ENCODE results near the gene TSNAX.
"Not testable (repeated sequence)": the region's sequence is repeated elsewhere in the genome, so short reads cannot be mapped to it uniquely, and the experiment has no call there.

The TSNAX gene

DNA sequence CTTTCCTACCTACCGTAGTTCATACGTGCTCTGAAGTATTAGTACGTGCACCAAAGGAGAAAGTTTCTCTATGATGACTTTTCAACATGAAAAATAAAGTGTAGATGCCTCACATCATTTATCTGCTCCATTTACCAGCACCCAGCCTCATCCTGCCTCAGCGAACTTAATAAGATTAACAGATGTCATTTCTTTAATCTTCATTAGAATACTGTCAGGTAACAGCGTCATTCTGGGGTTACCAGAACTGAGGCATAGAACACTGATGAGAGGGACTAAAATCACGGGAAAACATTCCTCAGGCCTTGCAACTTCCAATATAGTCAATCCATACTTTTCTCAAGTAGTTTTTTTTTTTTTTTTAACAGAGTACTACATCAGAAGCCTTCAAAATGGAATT lies 54.9 kb downstream of the TSNAX start:
- TF ChIP-seq, protein P1, sequence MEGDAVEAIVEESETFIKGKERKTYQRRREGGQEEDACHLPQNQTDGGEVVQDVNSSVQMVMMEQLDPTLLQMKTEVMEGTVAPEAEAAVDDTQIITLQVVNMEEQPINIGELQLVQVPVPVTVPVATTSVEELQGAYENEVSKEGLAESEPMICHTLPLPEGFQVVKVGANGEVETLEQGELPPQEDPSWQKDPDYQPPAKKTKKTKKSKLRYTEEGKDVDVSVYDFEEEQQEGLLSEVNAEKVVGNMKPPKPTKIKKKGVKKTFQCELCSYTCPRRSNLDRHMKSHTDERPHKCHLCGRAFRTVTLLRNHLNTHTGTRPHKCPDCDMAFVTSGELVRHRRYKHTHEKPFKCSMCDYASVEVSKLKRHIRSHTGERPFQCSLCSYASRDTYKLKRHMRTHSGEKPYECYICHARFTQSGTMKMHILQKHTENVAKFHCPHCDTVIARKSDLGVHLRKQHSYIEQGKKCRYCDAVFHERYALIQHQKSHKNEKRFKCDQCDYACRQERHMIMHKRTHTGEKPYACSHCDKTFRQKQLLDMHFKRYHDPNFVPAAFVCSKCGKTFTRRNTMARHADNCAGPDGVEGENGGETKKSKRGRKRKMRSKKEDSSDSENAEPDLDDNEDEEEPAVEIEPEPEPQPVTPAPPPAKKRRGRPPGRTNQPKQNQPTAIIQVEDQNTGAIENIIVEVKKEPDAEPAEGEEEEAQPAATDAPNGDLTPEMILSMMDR (IDR thresholded peaks at IDR 0.05; ENCODE audit: borderline replicate concordance, control extremely low read depth, extremely low read depth, insufficient read depth, missing control alignments), result no peak
- in situ Hi-C loops (cut with MboI; ENCODE audit: low sequenced_read_pairs, unreplicated experiment), result no loop called here
- DNase-seq (ENCODE audit: low spot score), result no peak

DNA sequence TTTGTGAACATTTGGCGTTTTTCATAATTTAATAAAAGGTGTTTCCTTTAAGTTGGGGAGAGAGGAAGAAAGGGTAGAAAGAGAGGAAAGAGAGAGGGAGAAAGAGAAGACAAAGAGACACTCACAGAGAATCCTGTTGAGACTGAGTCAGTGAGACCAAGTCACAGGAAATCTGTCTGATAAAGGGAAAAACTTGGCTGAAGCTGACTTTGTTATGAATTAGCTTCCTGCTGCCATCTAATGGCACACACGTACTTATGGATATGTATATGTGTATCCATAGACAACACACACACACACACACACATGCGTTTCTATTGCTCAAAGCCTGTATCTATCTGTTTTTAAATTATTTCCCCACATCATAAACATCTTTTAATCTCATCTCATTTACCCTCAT lies 55.6 kb downstream of the TSNAX start:
- in situ Hi-C loops (cut with MboI; ENCODE audit: low sequenced_read_pairs, unreplicated experiment), result no loop called here
- DNase-seq (ENCODE audit: low spot score), result peak; percentile 50
- TF ChIP-seq, protein P1 (IDR thresholded peaks at IDR 0.05; ENCODE audit: borderline replicate concordance, control extremely low read depth, extremely low read depth, insufficient read depth, missing control alignments), result peak; percentile 20

DNA sequence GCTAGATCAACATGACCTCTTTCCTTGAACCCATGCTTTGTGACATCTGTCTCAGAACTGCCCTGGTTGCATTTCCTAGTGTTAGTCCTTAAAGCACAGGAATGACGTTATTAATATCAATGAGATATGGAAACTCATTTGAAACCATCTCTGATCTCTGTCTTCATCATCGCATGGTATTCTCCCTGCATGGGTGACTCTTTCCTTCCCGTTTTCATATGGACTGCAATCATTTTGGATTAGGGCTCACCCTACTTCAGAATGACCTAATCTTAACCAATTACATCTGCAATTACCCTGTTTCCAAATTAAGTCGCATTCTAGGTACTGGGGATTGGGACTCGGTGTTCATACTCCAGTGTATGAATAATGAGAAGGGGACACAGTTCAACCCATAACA lies 56.5 kb downstream of the TSNAX start:
- DNase-seq (ENCODE audit: low spot score), result no peak
- TF ChIP-seq, protein P1 (IDR thresholded peaks at IDR 0.05; ENCODE audit: borderline replicate concordance, control extremely low read depth, extremely low read depth, insufficient read depth, missing control alignments), result no peak
- in situ Hi-C loops (cut with MboI; ENCODE audit: low sequenced_read_pairs, unreplicated experiment), result loop anchor here (5.0 kb wide), 1 partner anchor 228 kb away; no protein-coding TSS in a partner anchor

DNA sequence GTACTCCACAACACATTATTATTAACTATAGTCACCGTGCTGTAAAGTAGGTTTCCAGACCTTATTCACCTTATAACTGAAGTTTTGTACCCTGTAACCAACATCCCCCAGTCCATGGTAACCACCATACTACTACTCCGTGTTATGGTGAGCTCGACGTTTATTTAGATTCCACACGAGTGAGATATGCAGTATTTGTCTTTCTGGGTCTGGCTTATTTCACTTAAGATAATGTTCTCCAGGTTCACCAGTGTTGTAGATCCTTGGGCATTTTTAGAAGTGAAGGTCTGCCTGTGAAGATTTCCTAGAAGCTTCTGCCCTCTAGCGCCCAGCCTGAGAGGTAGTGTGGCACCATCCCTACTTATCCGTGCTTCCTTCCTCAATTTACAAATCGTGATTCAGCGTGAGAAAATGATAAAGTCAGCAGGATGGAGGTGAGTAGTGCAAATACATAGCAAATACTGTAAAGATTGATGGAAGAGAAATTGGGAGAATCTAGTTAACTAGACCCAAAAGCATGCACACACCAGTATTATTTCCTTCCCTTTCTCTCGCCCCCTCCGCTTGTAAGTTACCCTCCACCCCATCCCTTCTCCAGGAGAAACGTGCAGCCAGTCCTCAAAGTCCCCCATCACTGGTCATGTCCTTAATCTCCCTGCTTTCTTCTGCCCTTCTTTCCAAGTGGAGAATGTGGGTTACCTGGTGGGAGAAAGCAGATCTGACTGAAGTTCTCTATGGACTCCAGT lies 62.2 kb downstream of the TSNAX start:
- in situ Hi-C loops (cut with MboI; ENCODE audit: low sequenced_read_pairs, unreplicated experiment), result no loop called here
- DNase-seq (ENCODE audit: low spot score), result peak; percentile 59
- TF ChIP-seq, protein P1 (IDR thresholded peaks at IDR 0.05; ENCODE audit: borderline replicate concordance, control extremely low read depth, extremely low read depth, insufficient read depth, missing control alignments), result peak; percentile 68

DNA sequence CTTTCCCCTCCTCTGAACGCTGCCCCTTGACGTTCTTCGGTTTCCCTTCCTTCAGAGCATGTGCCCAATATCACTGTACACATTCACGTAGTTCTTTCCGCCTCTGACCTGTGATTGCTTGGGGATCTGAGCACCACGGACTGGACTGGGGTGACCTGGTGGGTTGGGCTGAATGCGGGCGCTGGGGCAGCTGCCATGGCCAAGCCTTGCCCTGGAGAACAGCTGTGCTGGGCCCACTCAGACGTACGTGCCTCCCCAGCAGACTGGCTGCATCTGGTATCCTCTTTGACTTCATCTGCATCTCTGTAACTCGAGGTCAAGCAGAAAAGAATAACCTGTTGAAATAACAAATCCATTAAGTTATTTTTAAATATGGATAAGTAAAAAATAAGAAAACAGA lies 63.0 kb downstream of the TSNAX start:
- TF ChIP-seq, protein P1 (IDR thresholded peaks at IDR 0.05; ENCODE audit: borderline replicate concordance, control extremely low read depth, extremely low read depth, insufficient read depth, missing control alignments), result no peak
- in situ Hi-C loops (cut with MboI; ENCODE audit: low sequenced_read_pairs, unreplicated experiment), result no loop called here
- no peak for DNase-seq (ENCODE audit: low spot score)

DNA sequence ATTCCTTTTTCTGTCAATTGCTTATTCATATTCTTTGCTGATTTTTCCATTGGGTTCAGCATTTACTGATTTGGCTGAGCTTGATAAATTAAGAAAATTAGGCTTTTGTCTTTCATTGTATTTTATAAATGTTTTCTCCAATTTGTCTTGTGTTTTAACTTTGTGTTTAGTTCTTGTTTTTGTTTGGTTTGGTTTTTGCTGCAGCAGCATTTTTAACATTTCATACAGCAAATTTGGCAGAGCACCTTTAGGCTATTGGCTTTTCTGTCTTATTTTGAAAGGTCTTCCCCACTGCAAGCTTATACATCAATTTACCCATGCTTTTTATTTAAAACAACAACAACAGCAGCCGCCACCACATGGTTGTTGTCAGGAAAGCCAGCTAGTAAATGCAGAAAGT lies 64.3 kb downstream of the TSNAX start:
- no peak for DNase-seq (ENCODE audit: low spot score)
- in situ Hi-C loops (cut with MboI; ENCODE audit: low sequenced_read_pairs, unreplicated experiment), result no loop called here
- TF ChIP-seq, protein P1 (IDR thresholded peaks at IDR 0.05; ENCODE audit: borderline replicate concordance, control extremely low read depth, extremely low read depth, insufficient read depth, missing control alignments), result no peak

DNA sequence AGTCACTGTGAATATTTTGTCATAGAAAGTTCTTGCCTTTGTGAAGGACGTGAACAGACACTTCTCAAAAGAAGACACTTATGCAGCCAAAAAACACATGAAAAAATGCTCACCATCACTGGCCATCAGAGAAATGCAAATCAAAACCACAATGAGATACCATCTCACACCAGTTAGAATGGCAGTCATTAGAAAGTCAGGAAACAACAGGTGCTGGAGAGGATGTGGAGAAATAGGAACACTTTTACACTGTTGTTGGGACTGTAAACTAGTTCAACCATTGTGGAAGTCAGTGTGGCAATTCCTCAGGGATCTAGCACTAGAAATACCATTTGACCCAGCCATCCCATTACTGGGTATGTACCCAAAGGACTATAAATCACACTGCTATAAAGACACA lies 64.8 kb downstream of the TSNAX start:
- in situ Hi-C loops (cut with MboI; ENCODE audit: low sequenced_read_pairs, unreplicated experiment); DNase-seq (ENCODE audit: low spot score): not testable (repeated sequence)
